Vagina (tissue), 2 donors: Measurements from ENCODE around the gene PLEKHM2. TPM values are rescaled to one million over a fixed set of nuclear protein-coding genes. Genes with fewer than 3 reads are reported as not detected.

Source experiments
- DNase-seq, 2 donors: peaks; one replicate each; pipeline ENCODE4 v3.0.0-alpha.2; 2017; ENCODE audit errors: extremely low spot score in 2 of 2
- H3K27ac ChIP-seq: fragments of 200-600 bp; sonication (generic); one replicate; pipeline ENCODE4 v1.5.1; 2019
- H3K27me3 ChIP-seq: fragments of 200-600 bp; sonication (generic); one replicate; pipeline ENCODE4 v1.5.1; 2019
- H3K36me3 ChIP-seq, 2 donors: fragments of 200-600 bp; sonication (generic); one replicate each; pipeline ENCODE4 v1.5.1; 2017 to 2019
- H3K4me1 ChIP-seq: fragments of 200-600 bp; sonication (generic); one replicate; pipeline ENCODE4 v1.5.1; 2019
- H3K4me3 ChIP-seq, 2 donors: fragments of 200-600 bp; sonication (generic); 1 replicate in 1 of 2; 2 replicates in 1 of 2; pipeline ENCODE4 v1.5.1; 2016 to 2019
- H3K9me3 ChIP-seq: fragments of 200-600 bp; sonication (generic); one replicate; pipeline ENCODE4 v1.5.1; 2019
- CTCF ChIP-seq, 3 experiments: fragments of 450-650 bp in 2 of 3; fragments of 200-600 bp in 1 of 3; sonication (generic) in 1 of 3; IDR thresholded peaks; one replicate each; pipeline ENCODE4 v1.5.1; 2017 to 2019; ENCODE audit warnings: antibody characterized with exemption in 3 of 3, mild to moderate bottlenecking in 2 of 3, moderate library complexity in 2 of 3
- POLR2A ChIP-seq, 2 donors: fragments of 450-650 bp; IDR thresholded peaks; one replicate each; pipeline ENCODE4 v1.6.1; 2017; ENCODE audit warnings: antibody characterized with exemption in 2 of 2, mild to moderate bottlenecking in 2 of 2, moderate library complexity in 2 of 2
- POLR2AphosphoS5 ChIP-seq, 2 donors: sonication (generic); formaldehyde crosslinking; IDR thresholded peaks; one replicate each; pipeline ENCODE4 v1.9.0; 2017; ENCODE audit warnings: antibody characterized with exemption in 2 of 2, mild to moderate bottlenecking in 2 of 2, low read depth in 1 of 2; ENCODE audit not compliant: insufficient read depth in 1 of 2
- intact Hi-C: fragments of 100-400 bp; cut with DNase I; formaldehyde crosslinking; loops from one replicate; pipeline ENCODE4 v1.15.1; 2023
- total RNA-seq: library from RNA; depleted of rRNA; stranded (reverse); fragments of >200 nt; gene quantifications from one replicate; pipeline ENCODE4 v1.2.3, GENCODE V29; 2016

PLEKHM2 gene
- total RNA-seq, 1 donor from 2014 or later = 56.2 TPM

GRCh38 chr1:15757575-15758342 is 73.6 kb downstream of the PLEKHM2 start:
- H3K9me3 ChIP-seq = no peaks in the 10 kb centered on the region
- no peak for DNase-seq
- H3K36me3 ChIP-seq = no peaks in the 10 kb centered on the region
- intact Hi-C loops = loop anchor here (5.0 kb wide), 1 partner anchor 55 kb away; no protein-coding TSS in a partner anchor
- peak in 1 of 2 donors; percentile 10 for TF ChIP-seq POLR2A (IDR thresholded peaks at IDR 0.05)
- peak in 1 of 2 donors; percentile 67 for TF ChIP-seq POLR2AphosphoS5 (IDR thresholded peaks at IDR 0.05; ENCODE audit: insufficient read depth in 1 of 2, low read depth in 1 of 2)
- TF ChIP-seq CTCF (IDR thresholded peaks at IDR 0.05) = no peak
- H3K27me3 ChIP-seq = no peaks in the 10 kb centered on the region
- peak overlapping the region; percentile 87 for H3K27ac ChIP-seq
- peaks cover 55% of the 10 kb centered on the region for H3K4me1 ChIP-seq
- H3K4me3 ChIP-seq = peak overlapping the region; percentile 77 to 80

- TF ChIP-seq POLR2AphosphoS5 (IDR thresholded peaks at IDR 0.05; ENCODE audit: insufficient read depth in 1 of 2, low read depth in 1 of 2) (no peak), POLR2A (IDR thresholded peaks at IDR 0.05) (no peak), CTCF (IDR thresholded peaks at IDR 0.05) (no peak)
- no peak for DNase-seq
- Histone ChIP-seq H3K4me1 (peaks cover 55% of the 10 kb centered on the region), H3K27ac (peak within 1 kb of the TSS; percentile 87), H3K36me3 (no peaks in the 10 kb centered on the region), H3K27me3 (no peaks in the 10 kb centered on the region), H3K4me3 (peak within 1 kb of the TSS; percentile 77 to 80), H3K9me3 (no peaks in the 10 kb centered on the region)
- intact Hi-C loops = loop anchor here (5.0 kb wide), 1 partner anchor 56 kb away; no protein-coding TSS in a partner anchor
These were observed 74.3 kb downstream of the PLEKHM2 start, which contains the start of gene FBLIM1 for GRCh38 chr1:15758343-15758931. FBLIM1 (plus strand) TSS chr1:15758795; CDS start chr1:15764984, 6,189 bp downstream.

- TF ChIP-seq POLR2A (IDR thresholded peaks at IDR 0.05) (no peak), POLR2AphosphoS5 (IDR thresholded peaks at IDR 0.05; ENCODE audit: insufficient read depth in 1 of 2, low read depth in 1 of 2) (peak in 1 of 2 donors; percentile 34)
- Histone ChIP-seq H3K4me3 (peak overlapping the region; percentile 77 to 80), H3K27me3 (no peaks in the 10 kb centered on the region), H3K4me1 (peaks cover 62% of the 10 kb centered on the region), H3K27ac (peak overlapping the region; percentile 87), H3K36me3 (no peaks in the 10 kb centered on the region), H3K9me3 (no peaks in the 10 kb centered on the region)
- intact Hi-C loops = loop anchor here (5.0 kb wide), 1 partner anchor 57 kb away; no protein-coding TSS in a partner anchor
- no peak for DNase-seq
These were observed 75.0 kb downstream of the PLEKHM2 start for GRCh38 chr1:15758953-15759661.

GRCh38 chr1:15760520-15761211 is 76.5 kb downstream of the PLEKHM2 start:
- Histone ChIP-seq H3K4me3 (peak overlapping the region; percentile 7 to 80), H3K4me1 (peaks cover 74% of the 10 kb centered on the region), H3K27me3 (no peaks in the 10 kb centered on the region), H3K27ac (peak overlapping the region; percentile 87), H3K9me3 (no peaks in the 10 kb centered on the region), H3K36me3 (no peaks in the 10 kb centered on the region)
- peak in 1 of 2 donors; percentile 57 for TF ChIP-seq POLR2AphosphoS5 (IDR thresholded peaks at IDR 0.05; ENCODE audit: insufficient read depth in 1 of 2, low read depth in 1 of 2)
- TF ChIP-seq POLR2A (IDR thresholded peaks at IDR 0.05) = no peak
- intact Hi-C loops = no loop called here
- DNase-seq = no peak

- Histone ChIP-seq H3K9me3 (no peaks in the 10 kb centered on the region), H3K4me1 (peaks cover 71% of the 10 kb centered on the region), H3K27ac (peak overlapping the region; percentile 87), H3K27me3 (no peaks in the 10 kb centered on the region), H3K4me3 (peak overlapping the region in 1 of 2 donors; percentile 18), H3K36me3 (no peaks in the 10 kb centered on the region)
- intact Hi-C loops = no loop called here
- TF ChIP-seq POLR2A (IDR thresholded peaks at IDR 0.05) = no peak
- TF ChIP-seq POLR2AphosphoS5 (IDR thresholded peaks at IDR 0.05; ENCODE audit: insufficient read depth in 1 of 2, low read depth in 1 of 2) = no peak
- TF ChIP-seq CTCF (IDR thresholded peaks at IDR 0.05) = no peak
- no peak for DNase-seq
These were observed 77.4 kb downstream of the PLEKHM2 start for GRCh38 chr1:15761366-15762128.
